Neural progenitor cell (in vitro differentiated cells): ENCODE results near the gene SH3GL2.

Experiments used
- CTCF ChIP-seq: fragments of 200-600 bp; sonication (generic); IDR thresholded peaks from 2 replicates; pipeline ENCODE4 v1.5.1; 2017; ENCODE audit warnings: antibody characterized with exemption, mild to moderate bottlenecking
- EZH2 ChIP-seq: fragments of 200-600 bp; sonication (generic); IDR thresholded peaks from 2 replicates; pipeline ENCODE4 v1.6.1; 2017; ENCODE audit warnings: antibody characterized with exemption, mild to moderate bottlenecking, moderate library complexity
- EZH2phosphoT487 ChIP-seq: fragments of 200-600 bp; sonication (generic); IDR thresholded peaks from 2 replicates; pipeline ENCODE4 v1.6.1; 2017; ENCODE audit warnings: antibody characterized with exemption

- TF ChIP-seq CTCF, result no peak
- no peak for TF ChIP-seq EZH2phosphoT487
- no peak for TF ChIP-seq EZH2
Measured at GRCh38 chr9:17706347-17706746, 127.5 kb downstream of the SH3GL2 start.
